Suprapubic skin (tissue), 4 donors: Measurements from ENCODE around the gene ATG14.

Source experiments
- EP300 ChIP-seq: sonication (generic); formaldehyde crosslinking; IDR thresholded peaks from one replicate; pipeline ENCODE4 v1.6.1; 2017; ENCODE audit warnings: antibody characterized with exemption
- POLR2A ChIP-seq, 2 donors: fragments of 450-650 bp; IDR thresholded peaks; one replicate each; pipeline ENCODE4 v1.6.1; 2017; ENCODE audit warnings: antibody characterized with exemption in 2 of 2, mild to moderate bottlenecking in 2 of 2, moderate library complexity in 2 of 2
- POLR2AphosphoS5 ChIP-seq, 3 donors: sonication (generic); formaldehyde crosslinking; IDR thresholded peaks; one replicate each; pipeline ENCODE4 v1.6.1; 2017; ENCODE audit warnings: antibody characterized with exemption in 3 of 3
- TF ChIP-seq, protein P1 (sequence below), 2 donors: fragments of 200-600 bp in 1 of 2; fragments of 450-650 bp in 1 of 2; sonication (generic) in 1 of 2; IDR thresholded peaks; one replicate each; pipeline ENCODE4 v1.5.1; 2016 to 2019; ENCODE audit warnings: antibody characterized with exemption in 2 of 2, mild to moderate bottlenecking in 1 of 2, moderate library complexity in 1 of 2

GRCh38 chr14:55423969-55424368, 12.3 kb upstream of the ATG14 start:
- TF ChIP-seq POLR2A (IDR thresholded peaks at IDR 0.05) (no peak), POLR2AphosphoS5 (IDR thresholded peaks at IDR 0.05) (no peak), EP300 (no peak)
- TF ChIP-seq, protein P1, sequence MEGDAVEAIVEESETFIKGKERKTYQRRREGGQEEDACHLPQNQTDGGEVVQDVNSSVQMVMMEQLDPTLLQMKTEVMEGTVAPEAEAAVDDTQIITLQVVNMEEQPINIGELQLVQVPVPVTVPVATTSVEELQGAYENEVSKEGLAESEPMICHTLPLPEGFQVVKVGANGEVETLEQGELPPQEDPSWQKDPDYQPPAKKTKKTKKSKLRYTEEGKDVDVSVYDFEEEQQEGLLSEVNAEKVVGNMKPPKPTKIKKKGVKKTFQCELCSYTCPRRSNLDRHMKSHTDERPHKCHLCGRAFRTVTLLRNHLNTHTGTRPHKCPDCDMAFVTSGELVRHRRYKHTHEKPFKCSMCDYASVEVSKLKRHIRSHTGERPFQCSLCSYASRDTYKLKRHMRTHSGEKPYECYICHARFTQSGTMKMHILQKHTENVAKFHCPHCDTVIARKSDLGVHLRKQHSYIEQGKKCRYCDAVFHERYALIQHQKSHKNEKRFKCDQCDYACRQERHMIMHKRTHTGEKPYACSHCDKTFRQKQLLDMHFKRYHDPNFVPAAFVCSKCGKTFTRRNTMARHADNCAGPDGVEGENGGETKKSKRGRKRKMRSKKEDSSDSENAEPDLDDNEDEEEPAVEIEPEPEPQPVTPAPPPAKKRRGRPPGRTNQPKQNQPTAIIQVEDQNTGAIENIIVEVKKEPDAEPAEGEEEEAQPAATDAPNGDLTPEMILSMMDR (IDR thresholded peaks at IDR 0.05): no peak
